ENCODE measurements around the gene GGA1. TPM values are rescaled to one million over a fixed set of nuclear protein-coding genes. Genes with fewer than 3 reads are reported as not detected.

The GGA1 gene
- total and polyA plus RNA-seq, 2 of the 4 experiments (the other 2 are of a cell fraction): 17.2 to 48.5 TPM

GRCh38 chr22:37601540-37602442 lies 6.8 kb upstream of the GGA1 start:
- Histone ChIP-seq H3K4me2 (ENCODE audit: low read depth, low read length) (no peak overlapping the region), H3K27ac (ENCODE audit: insufficient read depth, low read length) (no peak overlapping the region), H2AK5ac (ENCODE audit: low read depth, low read length) (no peak overlapping the region), H3K27me3 (ENCODE audit: control insufficient read depth, insufficient read depth, low read length) (peaks cover 11% of the 10 kb centered on the region), H2AK9ac (replicated peaks; ENCODE audit: low read depth, low read length, poor library complexity) (no peak overlapping the region), H3K4ac (ENCODE audit: low read depth, low read length) (no peak overlapping the region), H3K79me1 (ENCODE audit: low read depth in 1 of 2, low read length in 2 of 2) (no peaks in the 10 kb centered on the region), H3K9me1 (ENCODE audit: insufficient read depth, low read length) (no peaks in the 10 kb centered on the region), H4K20me1 (ENCODE audit: insufficient read depth, low read length) (no peaks in the 10 kb centered on the region), H3K36me3 (ENCODE audit: control insufficient read depth, insufficient read depth, low read length) (no peaks in the 10 kb centered on the region), H2BK20ac (ENCODE audit: low read depth, low read length) (no peak overlapping the region), H3K4me3 (ENCODE audit: insufficient read depth, low read depth, low read length) (no peak overlapping the region), H2BK15ac (ENCODE audit: low read depth, low read length) (no peak overlapping the region), H3K4me1 (ENCODE audit: control insufficient read depth, insufficient read depth, low read length) (no peaks in the 10 kb centered on the region), H3K56ac (ENCODE audit: extremely low read depth, insufficient read depth, low read length) (no peak overlapping the region), H3K14ac (replicated peaks; ENCODE audit: low read depth, low read length) (no peak overlapping the region), H3K18ac (ENCODE audit: low read depth, low read length) (no peak overlapping the region), H2AFZ (replicated peaks; ENCODE audit: low read length, poor library complexity) (no peak overlapping the region), H3K9ac (ENCODE audit: low read depth, low read length) (no peak overlapping the region), H2BK120ac (ENCODE audit: low read depth, low read length) (no peak overlapping the region), H2BK5ac (ENCODE audit: low read depth, low read length, poor library complexity, severe bottlenecking) (no peak overlapping the region), H3K23ac (ENCODE audit: low read depth, low read length) (no peak overlapping the region), H4K5ac (ENCODE audit: low read depth, low read length) (no peak overlapping the region), H3K9me3 (ENCODE audit: control insufficient read depth, insufficient read depth, low read length) (no peaks in the 10 kb centered on the region), H4K91ac (ENCODE audit: insufficient read depth, low read depth, low read length) (no peak overlapping the region), H4K8ac (ENCODE audit: low read depth in 2 of 2, low read length in 2 of 2) (no peak overlapping the region)
- CTCF ChIA-PET: interaction anchor here (1.9 kb wide), 1 partner anchor 10 kb away, joined by 12 read pairs; no protein-coding TSS in a partner anchor
- POLR2A ChIA-PET (ENCODE audit: unreplicated experiment): no interaction called here
- intact Hi-C loops (cut with micrococcal nuclease): no loop called here
- DNase-seq (peak; percentile 33), ATAC-seq (ENCODE audit: low read depth) (peak; percentile 83)
- 68% methylated on average over 5 of the region's 14 CpGs; no CpG with 5 or more reads in 1 of the 2 experiments for WGBS, 2 experiments (ENCODE audit: extremely low coverage in 2 of 2, insufficient read length in 1 of 2)
- dilution Hi-C loops (cut with HindIII; ENCODE audit: low sequenced_read_pairs, unreplicated experiment): no loop called here
- in situ Hi-C loops (cut with MboI; ENCODE audit: low sequenced_read_pairs): no loop called here
- no TSS peak for BruUV-seq (replicated peaks)
- TF ChIP-seq ELK1 (IDR thresholded peaks at IDR 0.05; ENCODE audit: borderline replicate concordance, low read depth, low read length): no peak
- TF ChIP-seq BHLHE40 (IDR thresholded peaks at IDR 0.05; ENCODE audit: low read depth, low read length): no peak
- TF ChIP-seq CHD1 (IDR thresholded peaks at IDR 0.05; ENCODE audit: low read depth, low read length): no peak
- TF ChIP-seq NFE2L2 (IDR thresholded peaks at IDR 0.05; ENCODE audit: low read depth, low read length): no peak
- TF ChIP-seq RAD21 (IDR thresholded peaks at IDR 0.05; ENCODE audit: low read length): no peak
- TF ChIP-seq SMC3 (IDR thresholded peaks at IDR 0.05; ENCODE audit: low read depth, low read length): no peak
- no peak for TF ChIP-seq CEBPB (IDR thresholded peaks at IDR 0.05; ENCODE audit: low read depth, low read length)
- no peak for TF ChIP-seq MAFK (IDR thresholded peaks at IDR 0.05; ENCODE audit: low read depth, low read length)
- TF ChIP-seq, protein P1, sequence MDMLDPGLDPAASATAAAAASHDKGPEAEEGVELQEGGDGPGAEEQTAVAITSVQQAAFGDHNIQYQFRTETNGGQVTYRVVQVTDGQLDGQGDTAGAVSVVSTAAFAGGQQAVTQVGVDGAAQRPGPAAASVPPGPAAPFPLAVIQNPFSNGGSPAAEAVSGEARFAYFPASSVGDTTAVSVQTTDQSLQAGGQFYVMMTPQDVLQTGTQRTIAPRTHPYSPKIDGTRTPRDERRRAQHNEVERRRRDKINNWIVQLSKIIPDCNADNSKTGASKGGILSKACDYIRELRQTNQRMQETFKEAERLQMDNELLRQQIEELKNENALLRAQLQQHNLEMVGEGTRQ (IDR thresholded peaks at IDR 0.05; ENCODE audit: low read depth, low read length): no peak
- no peak for TF ChIP-seq CTCF (conservative IDR thresholded peaks at IDR 0.05; ENCODE audit: low read depth, low read length)
- TF ChIP-seq MAZ (IDR thresholded peaks at IDR 0.05; ENCODE audit: borderline replicate concordance, low read depth, low read length): no peak
- no peak for TF ChIP-seq FOS (IDR thresholded peaks at IDR 0.05; ENCODE audit: low read depth, low read length)
- TF ChIP-seq POLR2A (IDR thresholded peaks at IDR 0.05; ENCODE audit: low read depth, low read length): no peak
- TF ChIP-seq MXI1 (IDR thresholded peaks at IDR 0.05; ENCODE audit: borderline replicate concordance, low read depth, low read length): no peak
- no peak for TF ChIP-seq RFX5 (IDR thresholded peaks at IDR 0.05; ENCODE audit: low read depth, low read length)

All from IMR-90 (cell line).